Testis (tissue), 2 donors: ENCODE data around the gene AMBP.

Source experiments
- CTCF ChIP-seq, 3 experiments: fragments of 450-650 bp in 2 of 3; fragments of 200-600 bp in 1 of 3; sonication (generic) in 1 of 3; IDR thresholded peaks; one replicate each; pipeline ENCODE4 v1.5.1; 2016 to 2019; ENCODE audit warnings: antibody characterized with exemption in 3 of 3, mild to moderate bottlenecking in 2 of 3, moderate library complexity in 1 of 3
- POLR2A ChIP-seq: fragments of 450-650 bp; IDR thresholded peaks from one replicate; pipeline ENCODE4 v1.6.1; 2017; ENCODE audit warnings: antibody characterized with exemption, mild to moderate bottlenecking, moderate library complexity

- TF ChIP-seq CTCF (IDR thresholded peaks at IDR 0.05) (no peak), POLR2A (no peak)
These were observed 8.5 kb downstream of the AMBP start for GRCh38 chr9:114069476-114070187.
